MCF 10A (cell line): ENCODE data around the gene PKNOX2. TPM values are rescaled to one million over a fixed set of nuclear protein-coding genes. Genes with fewer than 3 reads are reported as not detected.

Source experiments
- BruUV-seq: library from RNA; stranded (reverse); fragments of 400-500 nt; replicated peaks from 2 replicates; lab custom pipeline; 2021; lab: Mats Ljungman, UMichigan
- CTCF ChIA-PET: fragments of 300-600 bp; sonication (Branson Sonifier 250); formaldehyde crosslinking; extraction: SDS; loops from one replicate; lab custom pipeline; 2021; ENCODE audit warnings: antibody characterized with exemption, inconsistent platforms; lab: Yijun Ruan, JAX
- POLR2A ChIA-PET: fragments of 300-600, 350-650 bp; sonication (Branson Sonifier 250); formaldehyde crosslinking; extraction: SDS; loops from one replicate; lab custom pipeline; 2020; ENCODE audit warnings: antibody characterized with exemption, inconsistent platforms; lab: Yijun Ruan, JAX
- DNase-seq: peaks from one replicate; pipeline ENCODE4 v3.0.0-alpha.2; 2018; ENCODE audit not compliant: unreplicated experiment
- H3K27ac Mint-ChIP-seq: one replicate; pipeline ENCODE4 v1.8.0; 2022; ENCODE audit warnings: mild to moderate bottlenecking, low read depth, mixed read lengths; ENCODE audit not compliant: unreplicated experiment
- H3K27me3 Mint-ChIP-seq: one replicate; pipeline ENCODE4 v1.8.0; 2022; ENCODE audit warnings: mixed read lengths; ENCODE audit not compliant: insufficient read depth, unreplicated experiment
- H3K36me3 Mint-ChIP-seq: one replicate; pipeline ENCODE4 v1.8.0; 2022; ENCODE audit warnings: mild to moderate bottlenecking, moderate library complexity, mixed read lengths; ENCODE audit not compliant: insufficient read depth, unreplicated experiment
- H3K4me1 Mint-ChIP-seq: one replicate; pipeline ENCODE4 v1.8.0; 2022; ENCODE audit warnings: mixed read lengths; ENCODE audit not compliant: insufficient read depth, unreplicated experiment
- H3K4me3 Mint-ChIP-seq: one replicate; pipeline ENCODE4 v1.8.0; 2022; ENCODE audit warnings: mild to moderate bottlenecking, moderate library complexity, mixed read lengths; ENCODE audit not compliant: unreplicated experiment
- H3K9me3 Mint-ChIP-seq: one replicate; pipeline ENCODE4 v1.8.0; 2022; ENCODE audit warnings: mixed read lengths; ENCODE audit not compliant: unreplicated experiment
- intact Hi-C: fragments of 100-400 bp; cut with micrococcal nuclease; formaldehyde crosslinking; loops from 2 replicates; pipeline ENCODE4 v1.14.1; 2022
- total RNA-seq: library from RNA; stranded (reverse); gene quantifications from 2 replicates; pipeline ENCODE4 v1.2.3, GENCODE V29; 2022
- TF ChIP-seq, protein P1 (sequence below): fragments of 200-600 bp; IDR thresholded peaks from one replicate; pipeline ENCODE4 v1.8.0; 2022; ENCODE audit warnings: antibody characterized with exemption, mild to moderate bottlenecking; ENCODE audit not compliant: unreplicated experiment

PKNOX2 gene
- total RNA-seq, 1 experiment from 2014 or later = not detected

GRCh38 chr11:125132071-125132470 lies 32.5 kb upstream of the PKNOX2 start:
- TF ChIP-seq, protein P1, sequence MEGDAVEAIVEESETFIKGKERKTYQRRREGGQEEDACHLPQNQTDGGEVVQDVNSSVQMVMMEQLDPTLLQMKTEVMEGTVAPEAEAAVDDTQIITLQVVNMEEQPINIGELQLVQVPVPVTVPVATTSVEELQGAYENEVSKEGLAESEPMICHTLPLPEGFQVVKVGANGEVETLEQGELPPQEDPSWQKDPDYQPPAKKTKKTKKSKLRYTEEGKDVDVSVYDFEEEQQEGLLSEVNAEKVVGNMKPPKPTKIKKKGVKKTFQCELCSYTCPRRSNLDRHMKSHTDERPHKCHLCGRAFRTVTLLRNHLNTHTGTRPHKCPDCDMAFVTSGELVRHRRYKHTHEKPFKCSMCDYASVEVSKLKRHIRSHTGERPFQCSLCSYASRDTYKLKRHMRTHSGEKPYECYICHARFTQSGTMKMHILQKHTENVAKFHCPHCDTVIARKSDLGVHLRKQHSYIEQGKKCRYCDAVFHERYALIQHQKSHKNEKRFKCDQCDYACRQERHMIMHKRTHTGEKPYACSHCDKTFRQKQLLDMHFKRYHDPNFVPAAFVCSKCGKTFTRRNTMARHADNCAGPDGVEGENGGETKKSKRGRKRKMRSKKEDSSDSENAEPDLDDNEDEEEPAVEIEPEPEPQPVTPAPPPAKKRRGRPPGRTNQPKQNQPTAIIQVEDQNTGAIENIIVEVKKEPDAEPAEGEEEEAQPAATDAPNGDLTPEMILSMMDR = no peak
- Mint-ChIP-seq H3K36me3 (no peaks in the 10 kb centered on the region), H3K9me3 (no peaks in the 10 kb centered on the region), H3K4me3 (no peak overlapping the region), H3K27ac (no peak overlapping the region), H3K27me3 (no peaks in the 10 kb centered on the region), H3K4me1 (no peaks in the 10 kb centered on the region)
- no peak for DNase-seq
- no TSS peak for BruUV-seq
- intact Hi-C loops = no loop called here
- ChIA-PET POLR2A (no interaction called here), CTCF (interaction anchor here (0.6 to 2.1 kb wide), 4 partner anchors 10 to 213 kb away, joined by 3 to 17 read pairs (median 3); no protein-coding TSS in a partner anchor)

DNA sequence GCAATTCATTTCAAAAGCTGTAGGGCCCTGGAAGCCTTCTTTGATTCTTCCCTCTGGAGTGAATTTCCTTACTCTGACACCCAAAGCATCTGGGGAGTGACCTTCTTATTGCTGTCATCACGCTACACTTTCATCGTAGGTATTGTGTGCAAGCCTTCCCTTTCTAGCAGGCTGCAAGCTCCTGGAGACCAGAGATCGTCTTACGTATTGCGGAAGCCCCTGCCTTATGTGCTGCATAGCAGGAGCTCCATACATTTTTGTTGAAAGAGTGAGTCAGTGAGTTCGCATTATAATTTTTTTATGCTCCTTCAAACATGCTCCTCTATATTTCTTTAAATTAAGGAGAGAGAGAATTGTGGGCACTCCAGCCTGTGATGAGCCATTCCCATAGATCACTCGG lies 32.0 kb upstream of the PKNOX2 start:
- Mint-ChIP-seq H3K4me1 (no peaks in the 10 kb centered on the region), H3K9me3 (no peaks in the 10 kb centered on the region), H3K27me3 (no peaks in the 10 kb centered on the region), H3K4me3 (no peak overlapping the region), H3K27ac (no peak overlapping the region), H3K36me3 (no peaks in the 10 kb centered on the region)
- POLR2A ChIA-PET = no interaction called here
- TF ChIP-seq, protein P1 = no peak
- BruUV-seq = no TSS peak
- CTCF ChIA-PET = interaction anchor here (0.6 to 2.1 kb wide), 4 partner anchors 9 to 213 kb away, joined by 3 to 17 read pairs (median 3); no protein-coding TSS in a partner anchor
- DNase-seq = no peak
- intact Hi-C loops = no loop called here

GRCh38 chr11:125136001-125136400 lies 28.6 kb upstream of the PKNOX2 start:
- CTCF ChIA-PET = interaction anchor here (0.7 to 1.4 kb wide), 2 partner anchors 29 to 165 kb away, joined by 3 to 7 read pairs; partner anchors contain the start of gene PKNOX2
- POLR2A ChIA-PET = interaction anchor here (0.6 kb wide), 1 partner anchor 33 kb away, joined by 3 read pairs; no protein-coding TSS in a partner anchor
- Mint-ChIP-seq H3K9me3 (no peaks in the 10 kb centered on the region), H3K27me3 (no peaks in the 10 kb centered on the region), H3K27ac (no peak overlapping the region), H3K4me3 (no peak overlapping the region), H3K36me3 (no peaks in the 10 kb centered on the region), H3K4me1 (no peaks in the 10 kb centered on the region)
- no TSS peak for BruUV-seq
- TF ChIP-seq, protein P1 = no peak
- no peak for DNase-seq
- intact Hi-C loops = no loop called here

GRCh38 chr11:125138966-125139365 lies 25.6 kb upstream of the PKNOX2 start:
- POLR2A ChIA-PET = interaction anchor here (1.0 kb wide), 1 partner anchor 27 kb away, joined by 4 read pairs; the partner anchor contains the start of gene TMEM218
- CTCF ChIA-PET = interaction anchor here (0.7 to 4.4 kb wide), 4 partner anchors 17 to 266 kb away, joined by 3 to 36 read pairs (median 10); no protein-coding TSS in a partner anchor
- no peak overlapping the region for H3K27ac Mint-ChIP-seq
- BruUV-seq = no TSS peak
- peaks cover 6% of the 10 kb centered on the region for H3K4me1 Mint-ChIP-seq
- TF ChIP-seq, protein P1 = no peak
- no peaks in the 10 kb centered on the region for H3K27me3 Mint-ChIP-seq
- no peak for DNase-seq
- intact Hi-C loops = no loop called here
- H3K4me3 Mint-ChIP-seq = no peak overlapping the region
- no peaks in the 10 kb centered on the region for H3K9me3 Mint-ChIP-seq
- H3K36me3 Mint-ChIP-seq = no peaks in the 10 kb centered on the region
